GM10248 (cell line): ENCODE data around the gene DDRGK1.

Experiments
- CTCF ChIA-PET: fragments of 300-600 bp; sonication (Branson Sonifier 250); formaldehyde crosslinking; extraction: SDS; loops from one replicate; lab custom pipeline; 2021; ENCODE audit warnings: antibody characterized with exemption; lab: Yijun Ruan, JAX
- POLR2A ChIA-PET: fragments of 350-650 bp; sonication (Branson Sonifier 250); formaldehyde crosslinking; extraction: SDS; loops from one replicate; lab custom pipeline; 2020; ENCODE audit warnings: antibody characterized with exemption; lab: Yijun Ruan, JAX
- DNase-seq: peaks from one replicate; pipeline ENCODE4 v3.0.0; 2012; ENCODE audit errors: extremely low spot score
- TF ChIP-seq, protein P1 (sequence below): IDR thresholded peaks from 2 replicates; pipeline ENCODE4 v1.5.1; 2012; ENCODE audit warnings: mild to moderate bottlenecking, low read depth; ENCODE audit errors: extremely low read depth, missing control alignments, control extremely low read depth

DDRGK1 gene

DNA sequence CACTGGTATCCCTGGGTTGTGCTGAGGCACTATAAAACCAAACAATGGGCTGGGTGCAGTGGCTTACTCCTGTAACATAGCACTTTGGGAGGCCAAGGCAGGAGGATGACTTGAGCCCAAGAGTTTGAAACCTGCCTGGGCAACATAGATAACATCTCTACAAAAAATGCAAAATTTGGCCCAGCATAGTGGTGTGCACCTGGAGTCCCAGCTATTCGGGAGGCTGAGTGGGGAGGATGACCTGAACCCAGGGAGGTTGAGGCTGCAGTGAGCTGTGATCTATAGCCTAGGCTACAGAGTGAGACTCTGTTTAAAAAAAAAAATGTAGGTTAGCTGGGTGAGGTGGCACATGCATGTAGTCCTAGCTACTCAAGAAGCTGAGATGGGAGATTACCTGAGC, 42.2 kb upstream of the DDRGK1 start:
- TF ChIP-seq, protein P1, sequence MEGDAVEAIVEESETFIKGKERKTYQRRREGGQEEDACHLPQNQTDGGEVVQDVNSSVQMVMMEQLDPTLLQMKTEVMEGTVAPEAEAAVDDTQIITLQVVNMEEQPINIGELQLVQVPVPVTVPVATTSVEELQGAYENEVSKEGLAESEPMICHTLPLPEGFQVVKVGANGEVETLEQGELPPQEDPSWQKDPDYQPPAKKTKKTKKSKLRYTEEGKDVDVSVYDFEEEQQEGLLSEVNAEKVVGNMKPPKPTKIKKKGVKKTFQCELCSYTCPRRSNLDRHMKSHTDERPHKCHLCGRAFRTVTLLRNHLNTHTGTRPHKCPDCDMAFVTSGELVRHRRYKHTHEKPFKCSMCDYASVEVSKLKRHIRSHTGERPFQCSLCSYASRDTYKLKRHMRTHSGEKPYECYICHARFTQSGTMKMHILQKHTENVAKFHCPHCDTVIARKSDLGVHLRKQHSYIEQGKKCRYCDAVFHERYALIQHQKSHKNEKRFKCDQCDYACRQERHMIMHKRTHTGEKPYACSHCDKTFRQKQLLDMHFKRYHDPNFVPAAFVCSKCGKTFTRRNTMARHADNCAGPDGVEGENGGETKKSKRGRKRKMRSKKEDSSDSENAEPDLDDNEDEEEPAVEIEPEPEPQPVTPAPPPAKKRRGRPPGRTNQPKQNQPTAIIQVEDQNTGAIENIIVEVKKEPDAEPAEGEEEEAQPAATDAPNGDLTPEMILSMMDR = no peak
- POLR2A ChIA-PET = interaction anchor here (0.7 kb wide), 1 partner anchor 327 kb away, joined by 6 read pairs; no protein-coding TSS in a partner anchor
- CTCF ChIA-PET = no interaction called here
- DNase-seq = no peak

DNA sequence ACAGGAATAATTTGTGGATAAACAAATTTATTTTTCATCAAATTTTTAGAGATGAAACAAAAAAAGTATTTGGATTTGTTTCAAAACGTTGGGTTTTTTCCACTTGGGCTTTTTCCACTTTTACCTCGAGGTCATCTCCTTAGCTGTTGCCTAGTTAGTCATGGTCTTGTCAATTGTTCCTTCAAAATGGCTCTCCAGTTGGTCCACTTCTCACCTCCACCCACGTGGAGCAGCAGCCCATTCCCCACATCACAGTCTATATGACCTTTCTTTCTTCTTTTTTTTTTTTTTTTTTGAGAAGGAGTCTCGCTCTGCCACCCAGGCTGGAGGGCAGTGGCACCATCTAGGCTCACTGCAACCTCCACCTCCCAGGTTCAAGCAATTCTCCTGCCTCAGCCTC, 41.2 kb upstream of the DDRGK1 start:
- ChIA-PET POLR2A (no interaction called here), CTCF (interaction anchor here (1.1 kb wide), 1 partner anchor 27 kb away, joined by 3 read pairs; no protein-coding TSS in a partner anchor)
- no peak for DNase-seq
- TF ChIP-seq, protein P1 = no peak

GRCh38 chr20:3245156-3245555, 40.7 kb upstream of the DDRGK1 start:
- ChIA-PET CTCF (interaction anchor here (1.1 kb wide), 1 partner anchor 26 kb away, joined by 3 read pairs; no protein-coding TSS in a partner anchor), POLR2A (no interaction called here)
- TF ChIP-seq, protein P1 = no peak
- DNase-seq = no peak

DNA sequence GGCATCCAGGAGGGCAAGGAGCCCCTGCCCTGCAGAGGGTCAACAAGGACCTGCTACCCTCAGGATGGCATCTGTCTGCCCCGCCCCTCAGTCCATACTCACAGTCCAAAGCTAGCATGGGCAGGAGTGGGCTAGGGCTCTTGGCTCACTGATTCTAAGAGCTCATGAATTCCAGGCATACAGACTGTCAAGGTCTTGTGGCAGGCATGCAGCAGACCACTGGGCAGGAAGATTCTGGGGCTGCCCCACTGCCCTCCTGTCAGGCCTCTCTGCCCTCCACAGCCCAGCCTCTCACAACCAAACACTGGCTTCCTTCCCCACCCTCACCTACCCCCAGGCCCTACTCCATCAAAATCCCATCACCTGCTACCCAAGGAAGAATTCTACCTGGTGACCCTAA, 40.1 kb upstream of the DDRGK1 start:
- no peak for DNase-seq
- TF ChIP-seq, protein P1 = no peak
- CTCF ChIA-PET = interaction anchor here (1.1 kb wide), 1 partner anchor 26 kb away, joined by 3 read pairs; no protein-coding TSS in a partner anchor
- POLR2A ChIA-PET = no interaction called here

- DNase-seq = no peak
- CTCF ChIA-PET = no interaction called here
- TF ChIP-seq, protein P1 = no peak
- POLR2A ChIA-PET = no interaction called here
Observed at GRCh38 chr20:3243718-3244358, 39.4 kb upstream of the DDRGK1 start.

DNA sequence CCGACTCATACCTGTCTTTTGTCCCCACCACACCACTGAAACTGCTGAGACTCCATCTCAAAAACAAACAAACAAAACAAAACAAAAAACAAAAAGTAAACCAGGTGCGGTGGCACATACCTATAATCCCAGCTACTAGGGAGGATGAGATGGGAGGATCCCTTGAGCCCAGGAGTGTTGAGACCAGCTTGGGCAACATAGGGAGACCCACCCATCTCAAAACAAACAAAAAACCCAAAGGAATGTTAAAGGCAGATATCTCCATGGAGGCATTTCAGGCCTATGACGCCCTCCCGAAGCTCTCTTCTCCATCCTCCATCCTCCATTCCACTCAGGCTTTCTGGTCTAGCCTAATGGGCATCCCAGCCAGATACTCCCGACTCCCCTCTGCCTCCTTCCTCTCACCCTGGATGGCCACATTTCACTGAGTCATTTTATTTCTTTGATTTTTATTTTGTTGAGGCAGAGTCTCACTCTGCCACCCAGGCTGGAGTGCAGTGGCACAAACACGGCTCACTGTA, 37.8 kb upstream of the DDRGK1 start:
- TF ChIP-seq, protein P1 = no peak
- DNase-seq = no peak
- ChIA-PET CTCF (interaction anchor here (1.0 to 1.2 kb wide), 3 partner anchors 9 to 29 kb away, joined by 3 read pairs; no protein-coding TSS in a partner anchor), POLR2A (no interaction called here)
